Hepatocyte (in vitro differentiated cells): ENCODE data around the gene VAV2.

Source experiments
- EZH2 ChIP-seq: fragments of 200-600 bp; sonication (generic); IDR thresholded peaks from 2 replicates; pipeline ENCODE4 v1.6.1; 2016; ENCODE audit warnings: antibody characterized with exemption, mild to moderate bottlenecking, borderline replicate concordance
- TF ChIP-seq, protein P1 (sequence below): fragments of 200-600 bp; sonication (generic); IDR thresholded peaks from 2 replicates; pipeline ENCODE4 v1.5.1; 2016; ENCODE audit warnings: antibody characterized with exemption, mild to moderate bottlenecking; ENCODE audit not compliant: poor library complexity

DNA sequence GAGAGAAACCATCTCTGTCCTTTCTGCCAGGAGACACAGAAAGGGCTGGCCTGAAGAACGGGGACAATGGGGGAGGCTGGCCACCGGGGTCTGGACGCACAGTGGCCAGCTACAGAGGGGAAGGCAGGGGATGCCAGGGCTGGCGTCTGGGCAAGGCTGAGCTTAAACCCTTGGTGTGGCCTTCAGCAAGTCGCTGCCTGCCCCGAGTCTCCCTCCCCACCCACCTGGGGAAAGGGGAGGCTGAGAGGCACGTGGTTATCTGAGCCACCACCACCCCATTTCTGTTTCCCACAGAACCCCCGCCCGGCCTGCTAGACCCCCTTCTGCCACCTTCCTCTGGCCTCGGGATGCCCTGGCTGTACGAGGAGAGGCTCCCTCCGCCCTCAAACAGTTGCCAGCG lies 115.3 kb downstream of the VAV2 start:
- TF ChIP-seq, protein P1, sequence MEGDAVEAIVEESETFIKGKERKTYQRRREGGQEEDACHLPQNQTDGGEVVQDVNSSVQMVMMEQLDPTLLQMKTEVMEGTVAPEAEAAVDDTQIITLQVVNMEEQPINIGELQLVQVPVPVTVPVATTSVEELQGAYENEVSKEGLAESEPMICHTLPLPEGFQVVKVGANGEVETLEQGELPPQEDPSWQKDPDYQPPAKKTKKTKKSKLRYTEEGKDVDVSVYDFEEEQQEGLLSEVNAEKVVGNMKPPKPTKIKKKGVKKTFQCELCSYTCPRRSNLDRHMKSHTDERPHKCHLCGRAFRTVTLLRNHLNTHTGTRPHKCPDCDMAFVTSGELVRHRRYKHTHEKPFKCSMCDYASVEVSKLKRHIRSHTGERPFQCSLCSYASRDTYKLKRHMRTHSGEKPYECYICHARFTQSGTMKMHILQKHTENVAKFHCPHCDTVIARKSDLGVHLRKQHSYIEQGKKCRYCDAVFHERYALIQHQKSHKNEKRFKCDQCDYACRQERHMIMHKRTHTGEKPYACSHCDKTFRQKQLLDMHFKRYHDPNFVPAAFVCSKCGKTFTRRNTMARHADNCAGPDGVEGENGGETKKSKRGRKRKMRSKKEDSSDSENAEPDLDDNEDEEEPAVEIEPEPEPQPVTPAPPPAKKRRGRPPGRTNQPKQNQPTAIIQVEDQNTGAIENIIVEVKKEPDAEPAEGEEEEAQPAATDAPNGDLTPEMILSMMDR, result no peak
- no peak for TF ChIP-seq EZH2
